OCI-LY7 (cell line): ENCODE data around the gene RFX8.

Source experiments
- EZH2phosphoT487 ChIP-seq: fragments of 200-600 bp; sonication (generic); IDR thresholded peaks from 2 replicates; pipeline ENCODE4 v1.6.1; 2018; ENCODE audit warnings: low read depth, borderline replicate concordance, mild to moderate bottlenecking, mixed run types, antibody characterized with exemption, low read length, moderate library complexity, mixed read lengths
- TF ChIP-seq, protein P1 (sequence below): fragments of 200-600 bp; sonication (generic); conservative IDR thresholded peaks from 2 replicates; pipeline ENCODE4 v1.5.1; 2014; ENCODE audit warnings: mild to moderate bottlenecking, antibody characterized with exemption, low read length, moderate library complexity, mixed read lengths

DNA sequence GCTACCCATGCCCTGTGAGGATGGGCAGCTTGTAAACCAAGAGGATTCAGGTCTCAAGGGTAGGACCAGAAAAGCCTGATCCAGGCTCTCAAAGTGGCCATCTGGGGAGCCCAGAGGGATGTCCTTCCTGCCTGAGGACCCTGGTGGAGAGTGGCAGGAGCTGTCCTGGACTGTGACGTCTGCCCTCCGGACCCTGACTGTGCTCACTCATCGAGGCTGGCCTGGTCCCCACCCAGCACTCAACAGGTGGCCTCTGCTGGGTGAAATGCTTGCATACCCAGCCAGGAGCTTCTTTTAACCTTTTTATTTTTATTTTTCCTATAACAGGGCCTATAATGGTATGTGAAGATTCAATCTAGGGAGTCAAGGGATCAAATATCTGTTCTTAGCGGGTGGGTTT, 112.1 kb downstream of the RFX8 start:
- TF ChIP-seq, protein P1, sequence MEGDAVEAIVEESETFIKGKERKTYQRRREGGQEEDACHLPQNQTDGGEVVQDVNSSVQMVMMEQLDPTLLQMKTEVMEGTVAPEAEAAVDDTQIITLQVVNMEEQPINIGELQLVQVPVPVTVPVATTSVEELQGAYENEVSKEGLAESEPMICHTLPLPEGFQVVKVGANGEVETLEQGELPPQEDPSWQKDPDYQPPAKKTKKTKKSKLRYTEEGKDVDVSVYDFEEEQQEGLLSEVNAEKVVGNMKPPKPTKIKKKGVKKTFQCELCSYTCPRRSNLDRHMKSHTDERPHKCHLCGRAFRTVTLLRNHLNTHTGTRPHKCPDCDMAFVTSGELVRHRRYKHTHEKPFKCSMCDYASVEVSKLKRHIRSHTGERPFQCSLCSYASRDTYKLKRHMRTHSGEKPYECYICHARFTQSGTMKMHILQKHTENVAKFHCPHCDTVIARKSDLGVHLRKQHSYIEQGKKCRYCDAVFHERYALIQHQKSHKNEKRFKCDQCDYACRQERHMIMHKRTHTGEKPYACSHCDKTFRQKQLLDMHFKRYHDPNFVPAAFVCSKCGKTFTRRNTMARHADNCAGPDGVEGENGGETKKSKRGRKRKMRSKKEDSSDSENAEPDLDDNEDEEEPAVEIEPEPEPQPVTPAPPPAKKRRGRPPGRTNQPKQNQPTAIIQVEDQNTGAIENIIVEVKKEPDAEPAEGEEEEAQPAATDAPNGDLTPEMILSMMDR, result no peak
- no peak for TF ChIP-seq EZH2phosphoT487
